ENCODE results near the gene LPCAT1. TPM values are rescaled to one million over a fixed set of nuclear protein-coding genes. Genes with fewer than 3 reads are reported as not detected.
A peak's percentile ranks its signal among the peaks of the same experiment; 100 is the strongest.

Gene LPCAT1
- total and polyA plus RNA-seq, 2 of the 13 experiments (the other 11 are each of a cell fraction or from before 2014, with no cell fraction given): 29.8 to 90.6 TPM

DNA sequence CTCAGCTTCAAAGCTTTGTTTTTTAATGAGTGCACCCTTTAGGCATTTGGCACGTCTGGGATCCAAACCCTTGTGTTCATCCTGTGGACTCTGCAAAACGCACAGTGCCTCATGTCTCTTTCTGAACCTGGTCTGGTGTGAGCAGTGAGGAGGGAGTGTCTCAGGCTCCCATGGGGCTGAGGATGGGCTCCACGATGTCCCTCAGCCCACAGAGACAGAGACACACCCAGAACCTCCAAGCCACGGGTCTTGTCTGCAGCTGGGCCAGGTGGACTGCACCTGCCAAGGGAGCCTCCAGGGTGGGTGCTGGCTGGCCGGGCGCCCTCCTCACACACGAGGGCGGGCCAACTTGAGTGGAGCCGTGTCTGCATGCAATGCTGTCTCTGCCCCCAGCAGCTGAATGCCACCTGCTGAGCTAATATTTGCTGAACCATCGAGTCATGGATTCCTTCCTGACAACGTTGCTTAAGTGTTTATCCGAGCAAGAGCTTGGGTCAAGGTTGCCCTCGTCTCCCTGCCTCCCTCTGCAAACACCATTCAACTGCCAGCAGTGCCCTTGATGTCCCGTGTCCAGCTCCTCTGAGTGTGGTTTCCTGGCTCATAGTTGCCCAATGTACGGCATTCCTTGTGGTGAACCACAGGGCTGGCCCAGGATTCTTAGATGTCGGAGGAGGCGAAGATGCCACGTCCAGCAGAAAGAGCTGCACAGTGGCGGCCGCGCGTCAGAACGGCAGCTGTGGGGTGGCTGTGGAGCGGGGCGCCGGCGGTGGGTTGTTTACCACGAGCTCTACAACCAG lies 31.4 kb upstream of the LPCAT1 start (continued):
- TF ChIP-seq, protein P1, sequence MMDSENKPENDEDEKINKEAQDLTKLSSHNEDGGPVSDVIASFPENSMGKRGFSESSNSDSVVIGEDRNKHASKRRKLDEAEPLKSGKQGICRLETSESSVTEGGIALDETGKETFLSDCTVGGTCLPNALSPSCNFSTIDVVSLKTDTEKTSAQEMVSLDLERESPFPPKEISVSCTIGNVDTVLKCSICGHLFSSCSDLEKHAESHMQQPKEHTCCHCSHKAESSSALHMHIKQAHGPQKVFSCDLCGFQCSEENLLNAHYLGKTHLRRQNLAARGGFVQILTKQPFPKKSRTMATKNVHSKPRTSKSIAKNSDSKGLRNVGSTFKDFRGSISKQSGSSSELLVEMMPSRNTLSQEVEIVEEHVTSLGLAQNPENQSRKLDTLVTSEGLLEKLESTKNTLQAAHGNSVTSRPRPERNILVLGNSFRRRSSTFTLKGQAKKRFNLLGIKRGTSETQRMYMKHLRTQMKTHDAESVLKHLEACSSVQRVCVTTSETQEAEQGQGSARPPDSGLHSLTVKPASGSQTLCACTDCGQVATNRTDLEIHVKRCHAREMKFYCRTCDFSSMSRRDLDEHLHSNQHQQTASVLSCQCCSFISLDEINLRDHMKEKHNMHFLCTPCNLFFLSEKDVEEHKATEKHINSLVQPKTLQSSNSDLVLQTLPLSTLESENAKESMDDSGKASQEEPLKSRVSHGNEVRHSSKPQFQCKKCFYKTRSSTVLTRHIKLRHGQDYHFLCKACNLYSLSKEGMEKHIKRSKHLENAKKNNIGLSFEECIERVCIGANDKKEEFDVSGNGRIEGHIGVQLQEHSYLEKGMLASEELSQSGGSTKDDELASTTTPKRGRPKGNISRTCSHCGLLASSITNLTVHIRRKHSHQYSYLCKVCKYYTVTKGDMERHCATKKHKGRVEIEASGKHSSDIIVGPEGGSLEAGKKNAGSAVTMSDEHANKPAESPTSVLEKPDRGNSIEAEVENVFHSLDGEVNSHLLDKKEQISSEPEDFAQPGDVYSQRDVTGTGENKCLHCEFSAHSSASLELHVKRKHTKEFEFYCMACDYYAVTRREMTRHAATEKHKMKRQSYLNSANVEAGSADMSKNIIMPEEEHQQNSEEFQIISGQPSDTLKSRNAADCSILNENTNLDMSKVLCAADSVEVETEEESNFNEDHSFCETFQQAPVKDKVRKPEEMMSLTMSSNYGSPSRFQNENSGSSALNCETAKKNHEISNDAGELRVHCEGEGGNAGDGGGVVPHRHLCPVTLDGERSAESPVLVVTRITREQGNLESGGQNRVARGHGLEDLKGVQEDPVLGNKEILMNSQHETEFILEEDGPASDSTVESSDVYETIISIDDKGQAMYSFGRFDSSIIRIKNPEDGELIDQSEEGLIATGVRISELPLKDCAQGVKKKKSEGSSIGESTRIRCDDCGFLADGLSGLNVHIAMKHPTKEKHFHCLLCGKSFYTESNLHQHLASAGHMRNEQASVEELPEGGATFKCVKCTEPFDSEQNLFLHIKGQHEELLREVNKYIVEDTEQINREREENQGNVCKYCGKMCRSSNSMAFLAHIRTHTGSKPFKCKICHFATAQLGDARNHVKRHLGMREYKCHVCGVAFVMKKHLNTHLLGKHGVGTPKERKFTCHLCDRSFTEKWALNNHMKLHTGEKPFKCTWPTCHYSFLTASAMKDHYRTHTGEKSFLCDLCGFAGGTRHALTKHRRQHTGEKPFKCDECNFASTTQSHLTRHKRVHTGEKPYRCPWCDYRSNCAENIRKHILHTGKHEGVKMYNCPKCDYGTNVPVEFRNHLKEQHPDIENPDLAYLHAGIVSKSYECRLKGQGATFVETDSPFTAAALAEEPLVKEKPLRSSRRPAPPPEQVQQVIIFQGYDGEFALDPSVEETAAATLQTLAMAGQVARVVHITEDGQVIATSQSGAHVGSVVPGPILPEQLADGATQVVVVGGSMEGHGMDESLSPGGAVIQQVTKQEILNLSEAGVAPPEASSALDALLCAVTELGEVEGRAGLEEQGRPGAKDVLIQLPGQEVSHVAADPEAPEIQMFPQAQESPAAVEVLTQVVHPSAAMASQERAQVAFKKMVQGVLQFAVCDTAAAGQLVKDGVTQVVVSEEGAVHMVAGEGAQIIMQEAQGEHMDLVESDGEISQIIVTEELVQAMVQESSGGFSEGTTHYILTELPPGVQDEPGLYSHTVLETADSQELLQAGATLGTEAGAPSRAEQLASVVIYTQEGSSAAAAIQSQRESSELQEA (CRISPR knock-in tag; IDR thresholded peaks at IDR 0.05; ENCODE audit: not compliant biosample characterization): peak; percentile 25
- TF ChIP-seq ZNF510 (CRISPR knock-in tag; IDR thresholded peaks at IDR 0.05; ENCODE audit: low read depth) (no peak; the same call in 1 of the 2 replicates), HDAC1 (CRISPR knock-in tag; IDR thresholded peaks at IDR 0.05) (peak; percentile 94), MAFK (conservative IDR thresholded peaks at IDR 0.05 in 1 of 2, IDR thresholded peaks at IDR 0.05 in 1 of 2; ENCODE audit: low read length in 2 of 2) (peak; percentile 20 to 53; a peak in 3 of 4 replicates), ZNF670 (CRISPR knock-in tag; IDR thresholded peaks at IDR 0.05; ENCODE audit: borderline replicate concordance) (peak; percentile 57; the same call in 1 of the 2 replicates), ZBTB8A (CRISPR knock-in tag; IDR thresholded peaks at IDR 0.05; ENCODE audit: borderline replicate concordance, low read depth) (no peak), SRF (IDR thresholded peaks at IDR 0.05; ENCODE audit: low read depth, low read length) (no peak), ZNF749 (CRISPR knock-in tag; IDR thresholded peaks at IDR 0.05; ENCODE audit: borderline replicate concordance) (peak; percentile 33; the same call in 1 of the 2 replicates), ELF1 (CRISPR knock-in tag; IDR thresholded peaks at IDR 0.05) (0 out of 2 replicates have a peak, but pooled peaks have one; percentile 39), AKAP8 (CRISPR knock-in tag; IDR thresholded peaks at IDR 0.05) (peak; percentile 96), U2AF1 (optimal IDR thresholded peaks at IDR 0.05; ENCODE audit: low read depth, low read length) (no peak), ZNF256 (CRISPR knock-in tag; conservative IDR thresholded peaks at IDR 0.05) (no peak)
- TF ChIP-seq, protein P2, sequence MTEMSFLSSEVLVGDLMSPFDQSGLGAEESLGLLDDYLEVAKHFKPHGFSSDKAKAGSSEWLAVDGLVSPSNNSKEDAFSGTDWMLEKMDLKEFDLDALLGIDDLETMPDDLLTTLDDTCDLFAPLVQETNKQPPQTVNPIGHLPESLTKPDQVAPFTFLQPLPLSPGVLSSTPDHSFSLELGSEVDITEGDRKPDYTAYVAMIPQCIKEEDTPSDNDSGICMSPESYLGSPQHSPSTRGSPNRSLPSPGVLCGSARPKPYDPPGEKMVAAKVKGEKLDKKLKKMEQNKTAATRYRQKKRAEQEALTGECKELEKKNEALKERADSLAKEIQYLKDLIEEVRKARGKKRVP (CRISPR knock-in tag; IDR thresholded peaks at IDR 0.05): peak in 1 of 2 experiments; percentile 67; a peak in 2 of 4 replicates
- TF ChIP-seq, protein P3, sequence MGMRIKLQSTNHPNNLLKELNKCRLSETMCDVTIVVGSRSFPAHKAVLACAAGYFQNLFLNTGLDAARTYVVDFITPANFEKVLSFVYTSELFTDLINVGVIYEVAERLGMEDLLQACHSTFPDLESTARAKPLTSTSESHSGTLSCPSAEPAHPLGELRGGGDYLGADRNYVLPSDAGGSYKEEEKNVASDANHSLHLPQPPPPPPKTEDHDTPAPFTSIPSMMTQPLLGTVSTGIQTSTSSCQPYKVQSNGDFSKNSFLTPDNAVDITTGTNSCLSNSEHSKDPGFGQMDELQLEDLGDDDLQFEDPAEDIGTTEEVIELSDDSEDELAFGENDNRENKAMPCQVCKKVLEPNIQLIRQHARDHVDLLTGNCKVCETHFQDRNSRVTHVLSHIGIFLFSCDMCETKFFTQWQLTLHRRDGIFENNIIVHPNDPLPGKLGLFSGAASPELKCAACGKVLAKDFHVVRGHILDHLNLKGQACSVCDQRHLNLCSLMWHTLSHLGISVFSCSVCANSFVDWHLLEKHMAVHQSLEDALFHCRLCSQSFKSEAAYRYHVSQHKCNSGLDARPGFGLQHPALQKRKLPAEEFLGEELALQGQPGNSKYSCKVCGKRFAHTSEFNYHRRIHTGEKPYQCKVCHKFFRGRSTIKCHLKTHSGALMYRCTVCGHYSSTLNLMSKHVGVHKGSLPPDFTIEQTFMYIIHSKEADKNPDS (CRISPR knock-in tag; IDR thresholded peaks at IDR 0.05): peak; percentile 97
- TF ChIP-seq, protein P4, sequence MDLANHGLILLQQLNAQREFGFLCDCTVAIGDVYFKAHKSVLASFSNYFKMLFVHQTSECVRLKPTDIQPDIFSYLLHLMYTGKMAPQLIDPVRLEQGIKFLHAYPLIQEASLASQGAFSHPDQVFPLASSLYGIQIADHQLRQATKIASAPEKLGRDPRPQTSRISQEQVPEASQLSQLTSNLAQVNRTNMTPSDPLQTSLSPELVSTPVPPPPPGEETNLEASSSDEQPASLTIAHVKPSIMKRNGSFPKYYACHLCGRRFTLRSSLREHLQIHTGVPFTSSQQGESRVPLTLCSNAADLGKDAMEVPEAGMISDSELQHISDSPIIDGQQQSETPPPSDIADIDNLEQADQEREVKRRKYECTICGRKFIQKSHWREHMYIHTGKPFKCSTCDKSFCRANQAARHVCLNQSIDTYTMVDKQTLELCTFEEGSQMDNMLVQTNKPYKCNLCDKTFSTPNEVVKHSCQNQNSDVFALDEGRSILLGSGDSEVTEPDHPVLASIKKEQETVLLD (CRISPR knock-in tag; IDR thresholded peaks at IDR 0.05; ENCODE audit: low read depth): no peak

Measured in HepG2 (cell line).